ENCODE results near the gene KAZALD1. TPM values are rescaled to one million over a fixed set of nuclear protein-coding genes. Genes with fewer than 3 reads are reported as not detected.
A peak's percentile ranks its signal among the peaks of the same experiment; 100 is the strongest.

KAZALD1 gene
- total RNA-seq, 1 donor from 2014 or later, result 16.8 TPM

- Mint-ChIP-seq H3K9me3 (no peaks in the 10 kb centered on the region), H3K4me3 (peak overlapping the region; percentile 92), H3K4me1 (peaks cover 24% of the 10 kb centered on the region), H3K27me3 (ENCODE audit: low read depth) (peaks cover 9% of the 10 kb centered on the region), H3K27ac (no peak overlapping the region), H3K36me3 (peaks cover 9% of the 10 kb centered on the region)
- TF ChIP-seq CTCF (IDR thresholded peaks at IDR 0.05; ENCODE audit: unreplicated experiment), result peak; percentile 56
- DNase-seq (ENCODE audit: low spot score in 2 of 2, unreplicated experiment in 2 of 2), result peak in 1 of 2 experiments; percentile 80
Measured at GRCh38 chr10:101041252-101041761, 20.5 kb upstream of the KAZALD1 start.

DNA sequence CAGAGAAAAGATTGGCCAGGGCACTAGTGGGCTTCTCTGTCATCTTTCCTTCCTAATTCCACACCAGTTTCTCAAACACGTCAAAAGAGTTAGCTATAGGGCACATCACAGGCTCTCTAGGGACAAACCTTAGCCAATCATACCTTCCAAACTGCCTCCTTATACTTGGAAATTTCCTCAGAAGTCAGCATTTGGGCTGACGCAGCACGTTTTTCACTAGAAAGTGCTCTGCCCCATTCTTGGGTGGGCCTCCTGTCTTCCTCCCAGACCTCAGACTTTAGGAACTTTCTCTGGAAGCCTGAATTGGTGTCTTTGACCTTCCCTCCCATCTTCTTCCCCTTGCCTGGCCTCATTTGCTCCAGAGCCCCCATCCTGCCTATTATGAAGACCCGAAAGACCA lies 19.7 kb upstream of the KAZALD1 start:
- peaks cover 9% of the 10 kb centered on the region for H3K36me3 Mint-ChIP-seq
- H3K27ac Mint-ChIP-seq, result peak overlapping the region; percentile 98
- DNase-seq (ENCODE audit: low spot score in 2 of 2, unreplicated experiment in 2 of 2), result no peak
- TF ChIP-seq CTCF (IDR thresholded peaks at IDR 0.05; ENCODE audit: unreplicated experiment), result no peak
- peaks cover 32% of the 10 kb centered on the region for H3K4me1 Mint-ChIP-seq
- peaks cover 17% of the 10 kb centered on the region for H3K27me3 Mint-ChIP-seq (ENCODE audit: low read depth)
- H3K4me3 Mint-ChIP-seq, result peak overlapping the region; percentile 92
- H3K9me3 Mint-ChIP-seq, result no peaks in the 10 kb centered on the region

- peak overlapping the region; percentile 92 for H3K4me3 Mint-ChIP-seq
- no peaks in the 10 kb centered on the region for H3K9me3 Mint-ChIP-seq
- no peak for TF ChIP-seq CTCF (IDR thresholded peaks at IDR 0.05; ENCODE audit: unreplicated experiment)
- peak; percentile 69 to 88 for DNase-seq (ENCODE audit: low spot score in 2 of 2, unreplicated experiment in 2 of 2)
- H3K27ac Mint-ChIP-seq, result peak overlapping the region; percentile 98
- H3K4me1 Mint-ChIP-seq, result peaks cover 37% of the 10 kb centered on the region
- peaks cover 24% of the 10 kb centered on the region for H3K27me3 Mint-ChIP-seq (ENCODE audit: low read depth)
- peaks cover 4% of the 10 kb centered on the region for H3K36me3 Mint-ChIP-seq
Measured at GRCh38 chr10:101042667-101043362, 19.0 kb upstream of the KAZALD1 start.

- H3K36me3 Mint-ChIP-seq, result no peaks in the 10 kb centered on the region
- DNase-seq (ENCODE audit: low spot score in 2 of 2, unreplicated experiment in 2 of 2), result no peak
- H3K9me3 Mint-ChIP-seq, result no peaks in the 10 kb centered on the region
- H3K4me1 Mint-ChIP-seq, result peaks cover 42% of the 10 kb centered on the region
- TF ChIP-seq CTCF (IDR thresholded peaks at IDR 0.05; ENCODE audit: unreplicated experiment), result no peak
- H3K27ac Mint-ChIP-seq, result peak overlapping the region; percentile 98
- H3K4me3 Mint-ChIP-seq, result peak overlapping the region; percentile 92
- peaks cover 29% of the 10 kb centered on the region for H3K27me3 Mint-ChIP-seq (ENCODE audit: low read depth)
Measured at GRCh38 chr10:101043363-101043707, 18.5 kb upstream of the KAZALD1 start.

DNA sequence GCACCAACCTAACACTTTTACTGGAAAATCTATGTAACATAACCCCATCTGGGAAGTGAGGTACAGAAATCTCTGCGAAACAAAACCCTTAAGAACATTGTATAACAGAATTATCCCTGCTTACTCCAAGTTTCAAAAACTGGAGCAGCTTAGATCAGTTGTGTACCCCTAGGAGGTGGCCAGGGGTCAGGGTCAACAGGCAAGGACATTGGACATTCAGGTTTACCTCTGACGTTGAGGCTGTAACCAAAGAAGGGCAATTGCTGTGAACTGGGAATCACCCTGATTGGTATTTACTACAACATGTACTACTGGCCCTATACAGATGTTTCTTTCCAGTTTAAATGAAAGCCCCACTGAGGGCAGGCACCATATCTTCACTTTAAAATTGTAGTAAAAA lies 17.7 kb upstream of the KAZALD1 start:
- peaks cover 48% of the 10 kb centered on the region for H3K4me1 Mint-ChIP-seq
- peaks cover 37% of the 10 kb centered on the region for H3K27me3 Mint-ChIP-seq (ENCODE audit: low read depth)
- no peaks in the 10 kb centered on the region for H3K36me3 Mint-ChIP-seq
- H3K9me3 Mint-ChIP-seq, result no peaks in the 10 kb centered on the region
- TF ChIP-seq CTCF (IDR thresholded peaks at IDR 0.05; ENCODE audit: unreplicated experiment), result no peak
- no peak overlapping the region for H3K27ac Mint-ChIP-seq
- DNase-seq (ENCODE audit: low spot score in 2 of 2, unreplicated experiment in 2 of 2), result no peak
- no peak overlapping the region for H3K4me3 Mint-ChIP-seq
